GM10266 (cell line): ENCODE data around the gene BAG5.

Experiments
- DNase-seq: peaks from one replicate; pipeline ENCODE4 v3.0.0; 2012; ENCODE audit errors: extremely low spot score
- CTCF ChIP-seq: IDR thresholded peaks from 2 replicates; pipeline ENCODE4 v1.5.1; 2012; ENCODE audit warnings: mild to moderate bottlenecking, low read depth; ENCODE audit not compliant: control insufficient read depth, insufficient read depth; ENCODE audit errors: missing control alignments

The BAG5 gene

DNA sequence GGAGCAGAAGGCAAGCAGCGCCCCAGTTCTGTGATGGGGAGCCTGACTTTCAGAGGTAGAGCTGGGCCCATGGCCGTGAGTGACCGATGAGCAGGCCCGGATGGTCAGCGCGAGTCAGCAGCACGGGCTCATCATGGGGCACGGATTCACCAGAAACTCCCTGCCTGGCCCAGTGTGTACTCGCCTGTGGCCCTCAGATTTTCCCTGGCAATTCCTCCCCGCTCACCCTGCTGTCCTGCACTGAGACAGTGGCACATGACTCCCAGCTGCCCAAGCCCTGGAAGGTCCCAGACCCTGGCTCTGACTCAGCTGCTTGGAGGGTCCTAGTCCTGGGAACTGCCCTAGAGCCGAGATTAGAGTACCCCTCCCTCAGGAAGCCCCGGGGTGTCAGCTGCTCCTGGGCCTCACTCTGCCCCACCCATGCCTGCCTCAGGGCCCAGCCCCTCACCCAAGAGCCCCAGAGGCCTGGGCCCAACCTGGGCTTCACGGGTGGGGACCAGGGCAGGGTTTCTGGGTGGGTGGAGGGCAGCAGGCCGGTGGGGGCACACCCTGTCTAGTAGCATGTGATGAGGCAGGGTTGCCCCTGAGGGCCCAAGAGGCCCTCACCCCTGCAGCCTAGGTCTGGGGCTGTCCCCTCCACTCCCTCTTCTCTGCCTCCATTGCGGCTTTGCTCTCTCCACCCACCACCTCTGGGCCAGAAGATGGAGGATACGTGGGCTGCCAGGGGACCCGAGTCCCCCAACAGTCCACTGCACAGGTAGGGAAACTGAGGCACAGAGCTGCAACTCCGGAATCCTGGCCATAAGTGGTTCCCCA is 25.1 kb downstream of the BAG5 start:
- no peak for DNase-seq

DNA sequence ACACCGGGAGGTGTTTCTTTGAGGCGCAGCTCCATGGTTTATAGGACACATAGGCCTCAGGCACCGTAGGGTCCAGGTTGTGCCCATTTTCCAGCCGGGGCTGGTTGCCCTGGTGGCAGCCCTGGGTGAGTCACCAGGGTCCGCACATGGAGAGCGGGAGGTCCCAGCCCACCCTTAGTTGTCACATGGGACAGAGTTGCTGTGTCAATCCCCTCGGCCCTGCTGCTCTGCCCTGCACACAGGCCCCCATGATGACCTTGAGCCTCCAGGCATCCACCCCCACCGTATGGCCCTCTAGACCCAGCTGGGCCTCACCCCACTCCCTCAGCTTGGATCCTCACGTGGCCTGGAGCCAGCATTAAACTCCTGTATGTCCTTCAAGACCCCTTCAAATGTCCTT is 25.8 kb downstream of the BAG5 start:
- TF ChIP-seq CTCF, result no peak
- DNase-seq, result no peak

More for the DNA sequence above, 25.1 kb downstream of the BAG5 start:
- no peak for TF ChIP-seq CTCF

- TF ChIP-seq CTCF, result no peak
- DNase-seq, result no peak
These were observed 26.4 kb downstream of the BAG5 start for GRCh38 chr14:103535891-103536565.

DNA sequence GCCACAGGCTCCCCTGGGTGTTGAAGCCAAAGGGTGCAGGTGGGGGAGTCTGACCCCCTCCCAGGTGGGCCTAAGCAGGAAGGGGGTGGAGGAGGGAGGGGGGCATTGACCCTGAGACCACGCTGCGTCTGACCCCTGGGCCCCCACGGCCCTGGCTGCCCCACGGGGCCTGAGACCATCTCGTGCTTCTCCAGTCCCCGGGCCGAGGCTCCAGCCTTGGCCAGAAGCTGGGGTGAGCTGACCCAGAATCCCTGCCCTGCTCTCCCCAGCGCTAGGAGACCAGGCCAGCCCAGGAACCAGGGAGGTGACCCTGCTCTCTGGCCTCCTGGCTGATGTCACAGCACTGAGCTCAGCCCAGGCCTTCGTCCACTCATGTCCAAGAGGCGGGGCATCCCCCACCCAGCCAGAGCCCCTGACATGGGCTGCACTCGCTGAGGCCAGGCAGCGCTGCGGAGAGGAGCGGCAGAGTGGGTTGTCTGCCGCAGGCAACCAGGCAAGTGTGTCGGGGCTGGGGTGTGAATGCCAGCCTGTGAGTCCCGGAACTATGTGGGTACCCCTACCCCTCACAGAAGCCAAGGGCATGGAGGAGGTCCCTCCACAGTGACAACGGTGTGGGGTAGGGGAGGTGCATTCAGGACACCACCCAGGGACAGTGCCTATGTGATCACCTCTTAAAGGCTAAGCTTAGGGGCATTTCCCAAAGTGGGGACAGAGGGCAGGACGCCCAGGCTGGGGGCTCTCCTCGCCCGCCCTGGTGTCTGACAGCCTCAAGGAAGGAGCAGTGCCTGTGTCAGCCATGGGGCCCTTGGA is 27.2 kb downstream of the BAG5 start:
- DNase-seq, result no peak
- no peak for TF ChIP-seq CTCF

DNA sequence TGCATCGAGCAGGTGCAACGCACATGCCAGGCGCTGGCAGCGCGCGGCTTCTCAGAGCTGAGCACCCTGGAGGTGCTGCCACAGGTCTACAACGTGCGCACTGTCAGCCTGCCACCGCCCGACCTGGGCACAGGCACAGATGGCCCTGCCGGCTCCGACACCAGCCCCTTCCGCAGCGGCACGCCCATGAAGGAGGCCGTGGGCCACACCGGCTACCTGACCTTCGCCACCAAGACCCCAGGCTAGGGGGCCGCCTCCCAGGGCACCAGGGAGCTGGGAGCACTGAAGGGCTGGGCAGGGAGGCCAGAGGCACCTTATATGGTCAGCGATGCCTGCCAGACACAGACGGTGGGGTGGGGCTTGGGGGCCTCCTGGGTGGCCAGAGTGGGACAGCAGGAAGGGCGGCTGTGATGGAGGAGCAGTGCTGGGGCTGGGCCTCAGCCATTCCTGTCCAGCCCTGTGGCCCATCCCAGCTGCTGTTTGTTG is 27.8 kb downstream of the BAG5 start:
- TF ChIP-seq CTCF, result no peak
- DNase-seq, result no peak

DNA sequence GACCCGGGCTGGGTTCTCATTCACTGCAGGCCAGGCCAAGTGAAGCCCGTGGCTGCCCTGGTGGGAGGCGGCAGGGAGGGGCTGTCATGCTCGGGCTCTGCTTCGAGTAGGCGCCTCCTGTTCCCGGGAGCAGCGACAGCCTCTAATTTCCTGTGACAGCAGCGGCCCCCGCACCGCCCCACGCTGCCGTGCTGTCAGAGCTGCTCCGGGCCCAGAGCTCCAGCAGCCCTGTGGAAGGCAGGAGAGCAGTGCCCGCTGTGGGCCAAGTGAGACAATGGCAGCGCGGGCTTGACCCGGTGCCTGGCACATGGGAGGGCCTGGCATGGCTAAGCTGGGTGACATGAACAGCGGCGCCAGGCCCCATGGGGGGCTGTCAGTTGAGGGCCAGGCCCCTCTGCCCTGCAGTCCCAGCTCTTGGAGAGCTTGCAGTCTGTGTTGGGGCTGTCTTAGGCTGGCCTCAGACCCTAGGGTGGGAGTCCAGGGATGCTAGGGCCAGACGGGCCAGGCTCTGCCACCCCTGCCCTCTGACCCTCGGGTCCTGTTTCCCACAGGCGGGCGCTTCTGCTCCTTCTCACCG is 28.4 kb downstream of the BAG5 start:
- DNase-seq, result no peak

More for the DNA sequence above, 28.4 kb downstream of the BAG5 start:
- no peak for TF ChIP-seq CTCF
